ENCODE results near the gene TFF1. TPM values are rescaled to one million over a fixed set of nuclear protein-coding genes. Genes with fewer than 3 reads are reported as not detected.

Gene TFF1
- total RNA-seq, 1 donor from 2014 or later, result 2.6 TPM

DNA sequence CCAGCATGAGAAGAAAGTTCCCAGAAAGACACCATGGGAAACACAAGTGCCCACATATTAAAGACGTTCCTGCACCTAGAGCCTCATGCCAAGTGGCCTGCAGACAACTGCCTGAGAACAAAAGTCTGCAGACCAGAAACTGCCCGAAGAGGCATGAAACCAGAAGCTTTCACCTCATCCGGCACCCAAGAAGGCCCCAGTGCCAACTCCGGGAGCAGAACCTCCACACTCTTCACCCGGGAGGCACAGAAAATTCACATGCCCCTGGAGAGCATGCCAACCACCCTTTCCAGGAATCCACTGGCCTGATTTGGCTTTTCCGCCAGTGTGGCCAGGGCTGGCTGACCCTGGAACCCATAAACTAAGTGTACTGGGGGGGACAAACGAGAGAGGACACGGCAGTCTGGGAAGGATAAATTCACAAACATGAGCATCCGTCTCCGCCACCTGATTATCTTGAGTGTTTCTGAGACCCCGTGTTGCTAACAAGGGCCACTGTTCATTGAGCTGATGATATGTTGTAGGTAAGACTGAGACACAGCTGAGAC lies 22.3 kb downstream of the TFF1 start:
- peak; percentile 35 for DNase-seq (ENCODE audit: low spot score)

DNA sequence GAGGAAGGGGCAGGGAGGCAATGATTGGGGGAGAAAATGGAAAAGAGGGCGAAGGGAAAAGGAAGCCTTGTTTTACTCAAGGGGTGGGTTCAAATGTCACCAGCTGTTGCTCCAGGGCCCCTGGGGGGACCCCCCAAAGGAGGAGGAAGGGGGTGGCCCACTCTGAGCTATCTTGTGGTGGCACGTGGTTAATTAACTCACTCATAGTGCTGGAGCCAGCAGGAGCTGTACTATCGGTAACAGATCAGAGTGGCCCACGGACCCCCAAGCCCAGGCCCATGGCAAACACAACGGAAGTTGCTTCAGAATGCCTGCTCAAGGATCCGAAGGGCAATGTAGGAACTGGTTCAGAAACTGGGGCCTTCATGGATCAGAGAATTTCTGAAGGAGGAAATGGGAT lies 22.8 kb downstream of the TFF1 start:
- DNase-seq (ENCODE audit: low spot score), result peak; percentile 18

DNA sequence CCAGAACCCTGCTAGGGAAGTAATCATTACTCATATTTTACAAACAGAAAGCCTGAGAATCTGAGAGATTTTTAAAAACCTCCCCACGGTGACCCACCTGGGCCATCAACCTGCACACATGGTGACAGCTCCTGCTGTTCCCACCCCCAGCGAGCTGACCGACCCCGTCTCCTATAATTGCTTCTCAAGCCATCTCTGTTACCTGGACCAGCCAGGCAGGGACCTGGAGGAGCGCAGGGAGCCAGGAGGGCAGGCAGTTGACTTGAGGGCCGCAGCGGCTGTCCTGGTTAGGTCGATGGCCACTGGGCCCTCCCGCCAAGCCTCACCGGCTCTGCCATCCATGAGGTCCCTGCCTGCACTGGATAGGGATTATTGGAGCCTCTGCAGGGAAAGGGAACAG lies 23.2 kb downstream of the TFF1 start:
- peak; percentile 29 for DNase-seq (ENCODE audit: low spot score)

DNA sequence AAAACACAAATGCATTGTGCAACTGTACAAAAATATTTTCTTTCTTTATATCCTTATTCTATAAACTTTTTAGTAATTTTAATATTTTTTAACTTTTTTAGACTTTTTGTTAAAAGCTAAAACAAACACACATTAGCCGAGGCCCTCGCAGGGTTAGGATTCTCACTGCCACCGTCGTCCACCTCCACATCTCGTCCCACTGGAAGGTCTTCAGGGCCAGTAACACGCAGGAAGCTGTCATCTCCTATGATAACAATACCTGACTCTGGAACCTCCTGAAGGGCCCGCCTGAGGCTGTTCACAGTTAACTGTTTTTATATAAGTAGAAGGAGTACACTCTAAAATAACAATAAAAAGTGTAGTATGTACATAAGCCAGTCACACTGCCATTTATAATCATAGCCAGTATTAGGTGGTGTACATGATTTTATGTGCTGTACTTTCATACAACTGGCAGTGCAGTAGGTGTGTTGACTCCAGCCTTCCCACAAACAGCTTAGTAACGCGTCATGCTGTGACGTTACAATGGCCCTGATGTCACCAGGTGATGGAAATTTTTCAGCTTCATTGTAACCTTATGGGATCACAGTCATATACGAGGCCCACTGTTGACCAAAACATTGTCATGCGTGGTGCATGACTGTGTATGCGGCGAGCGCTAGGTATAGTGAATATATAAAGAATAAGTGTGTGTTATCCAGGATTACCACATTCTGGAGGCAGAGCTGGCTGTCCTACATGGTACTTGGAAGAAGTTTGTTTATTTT lies 24.4 kb downstream of the TFF1 start:
- no peak for DNase-seq (ENCODE audit: low spot score)

DNA sequence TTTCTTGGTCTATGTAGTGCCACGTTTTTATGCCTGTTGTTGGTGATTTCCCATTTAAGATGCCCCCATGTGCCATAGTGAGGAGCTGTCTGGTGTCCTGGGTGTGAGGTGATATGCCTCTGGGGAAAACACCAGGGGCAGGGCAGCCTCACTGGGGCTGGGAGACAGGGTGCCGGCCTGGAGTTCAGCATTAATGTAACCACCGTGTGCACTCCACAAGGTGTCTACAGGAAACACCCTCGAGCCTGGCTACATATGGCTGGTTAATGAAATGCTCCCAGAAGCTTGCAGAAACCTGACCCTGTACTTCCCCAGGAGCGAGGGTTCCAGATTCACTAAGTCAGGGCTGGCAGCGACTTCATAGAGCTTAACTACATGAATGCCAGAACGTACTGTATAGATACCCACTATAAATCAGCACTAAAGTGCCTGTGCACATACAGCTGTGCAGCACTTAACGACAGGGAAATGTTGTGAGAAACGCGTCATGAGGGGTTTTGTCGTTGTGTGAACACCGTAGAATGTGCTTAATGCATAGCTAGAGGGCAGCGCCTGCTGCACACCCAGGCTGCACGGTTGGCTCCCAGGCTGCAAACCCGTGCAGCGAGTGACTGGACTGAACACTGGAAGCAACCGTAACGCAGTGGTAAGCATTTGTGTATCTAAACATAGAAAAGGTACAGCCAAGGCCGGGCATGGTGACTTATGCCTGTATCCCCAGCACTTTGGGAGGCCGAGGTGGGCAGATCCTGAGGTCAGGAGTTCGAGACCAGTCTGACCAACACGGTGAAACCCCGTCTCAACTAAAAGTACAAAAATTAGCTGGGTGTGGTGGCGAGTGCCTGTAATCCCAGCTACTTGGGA lies 25.9 kb downstream of the TFF1 start:
- peak; percentile 20 for DNase-seq (ENCODE audit: low spot score)

DNA sequence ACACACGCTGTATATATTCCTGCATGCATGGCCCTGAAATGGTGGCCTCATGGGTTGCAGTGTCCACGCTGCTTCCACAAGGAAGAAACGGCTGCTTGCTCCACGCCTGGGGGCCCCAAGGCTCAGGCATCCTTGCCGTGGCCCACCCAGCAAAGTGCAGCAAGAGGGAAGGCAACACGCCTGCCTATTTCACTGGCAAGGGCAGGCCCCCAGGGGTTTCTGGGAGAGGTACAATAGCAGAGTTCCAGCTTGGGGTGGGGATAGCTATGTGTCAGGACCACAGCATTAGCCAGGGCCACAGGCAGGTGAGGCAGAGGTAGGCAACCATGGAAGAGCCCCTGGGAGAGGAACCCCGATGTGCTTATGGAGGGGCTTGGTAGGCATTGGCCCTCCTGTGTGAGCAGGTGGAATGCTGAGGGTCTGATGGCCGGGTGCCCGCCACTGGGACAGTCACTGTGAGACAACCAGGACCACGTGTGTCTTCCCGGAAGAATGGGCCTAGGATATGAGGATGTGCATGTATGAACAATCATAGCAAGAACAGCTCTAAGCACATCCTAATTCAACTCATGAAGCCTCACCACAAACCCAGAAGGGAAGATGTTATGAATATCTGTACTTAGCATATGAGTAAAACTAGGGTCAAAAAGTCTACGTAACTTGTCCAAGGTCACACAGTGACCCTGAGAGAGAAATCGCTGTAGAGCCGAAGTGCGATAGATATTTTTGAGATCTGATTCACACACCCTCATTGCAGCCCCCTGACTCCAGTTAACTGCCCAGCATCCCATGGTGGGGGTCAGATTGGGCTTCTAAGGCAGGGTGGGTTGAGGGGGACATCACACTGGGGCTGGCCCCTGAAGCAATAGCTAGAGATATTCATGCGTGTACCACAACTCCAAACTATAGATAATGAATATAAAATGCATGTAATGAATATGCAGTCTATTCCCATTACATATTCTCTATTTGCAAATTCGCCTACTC lies 27.3 kb downstream of the TFF1 start:
- peak; percentile 38 for DNase-seq (ENCODE audit: low spot score)

DNA sequence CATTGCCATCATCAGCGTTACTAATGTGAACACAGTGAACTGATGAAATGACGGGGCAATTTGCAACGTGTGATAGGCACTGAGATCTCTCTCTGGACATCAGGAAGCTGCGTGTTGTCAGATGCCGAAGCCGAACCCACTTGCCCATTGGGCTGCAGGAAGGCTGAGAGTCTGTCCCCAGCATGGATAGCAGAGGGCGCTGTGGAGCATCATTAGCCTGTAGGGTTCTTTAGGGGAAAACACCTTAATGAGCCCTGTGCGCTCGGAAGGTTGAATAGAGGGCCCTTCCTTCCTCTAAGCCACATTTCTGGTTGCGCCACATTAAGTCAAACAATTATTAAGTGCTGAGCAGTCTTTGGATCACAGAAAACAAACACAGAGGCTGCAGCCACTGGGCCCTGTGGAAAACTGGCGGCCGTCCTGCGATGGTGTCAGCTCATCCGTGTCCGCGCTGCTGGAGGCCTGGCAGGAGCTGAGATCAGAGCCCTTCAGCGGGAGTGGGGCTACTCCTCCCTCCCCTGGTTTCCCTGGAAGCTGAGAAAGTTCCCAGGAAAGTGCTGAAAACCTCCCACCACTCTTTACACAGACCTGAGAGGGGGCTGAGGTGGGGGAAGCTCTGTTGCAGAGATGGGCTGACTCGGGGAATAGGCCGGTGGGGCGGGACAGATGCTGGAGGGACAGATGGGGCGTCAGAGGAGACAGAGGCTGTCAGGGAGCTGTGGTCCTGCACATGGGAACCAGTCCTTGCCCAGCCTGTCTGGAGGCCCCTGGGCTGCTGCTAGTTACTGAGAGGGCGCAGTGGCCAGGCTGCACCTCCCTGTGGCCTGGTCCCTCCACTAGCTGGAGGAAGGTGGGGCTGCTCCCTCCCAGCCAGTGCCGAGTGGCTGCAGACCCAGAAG lies 28.3 kb downstream of the TFF1 start:
- DNase-seq (ENCODE audit: low spot score), result peak; percentile 87

DNA sequence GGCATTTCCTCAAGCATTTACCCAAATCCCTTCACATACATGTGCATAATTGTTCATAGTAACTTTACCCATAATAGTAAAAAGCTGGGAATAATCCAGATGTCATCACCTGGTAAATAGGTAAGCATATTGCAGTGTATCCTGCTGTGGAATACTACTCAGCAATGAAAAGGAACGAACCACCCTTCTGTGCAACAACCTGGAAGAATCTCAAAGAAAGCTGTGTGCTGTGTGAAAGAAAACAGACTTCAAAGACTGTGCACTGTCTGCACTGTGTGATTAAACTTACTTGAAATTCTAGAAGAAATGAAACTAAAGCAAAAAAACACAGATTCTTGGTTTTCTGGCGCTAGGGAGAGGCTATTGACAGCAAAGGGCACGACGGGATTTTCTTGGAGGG lies 29.1 kb downstream of the TFF1 start:
- DNase-seq (ENCODE audit: low spot score), result no peak

DNA sequence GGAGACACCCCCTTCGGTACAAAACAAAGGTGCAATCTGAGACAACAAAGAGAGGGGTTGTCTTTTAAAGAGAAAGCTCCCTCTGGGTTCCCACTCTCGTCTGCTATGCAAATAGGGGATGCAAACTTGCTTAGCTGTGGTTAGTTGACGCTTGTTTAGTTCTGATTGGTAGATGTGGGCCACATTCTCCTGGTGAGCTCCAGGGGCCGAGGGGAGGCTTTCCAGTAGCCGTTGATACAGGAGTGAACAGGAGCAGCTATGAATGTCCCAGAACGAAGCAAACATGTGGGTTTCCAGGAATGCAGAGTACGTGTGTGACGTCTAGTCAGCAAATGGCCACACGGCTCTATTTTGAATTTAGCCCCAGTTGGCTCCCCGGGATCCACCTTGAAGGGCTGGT lies 30.3 kb downstream of the TFF1 start:
- DNase-seq (ENCODE audit: low spot score), result peak; percentile 25

DNA sequence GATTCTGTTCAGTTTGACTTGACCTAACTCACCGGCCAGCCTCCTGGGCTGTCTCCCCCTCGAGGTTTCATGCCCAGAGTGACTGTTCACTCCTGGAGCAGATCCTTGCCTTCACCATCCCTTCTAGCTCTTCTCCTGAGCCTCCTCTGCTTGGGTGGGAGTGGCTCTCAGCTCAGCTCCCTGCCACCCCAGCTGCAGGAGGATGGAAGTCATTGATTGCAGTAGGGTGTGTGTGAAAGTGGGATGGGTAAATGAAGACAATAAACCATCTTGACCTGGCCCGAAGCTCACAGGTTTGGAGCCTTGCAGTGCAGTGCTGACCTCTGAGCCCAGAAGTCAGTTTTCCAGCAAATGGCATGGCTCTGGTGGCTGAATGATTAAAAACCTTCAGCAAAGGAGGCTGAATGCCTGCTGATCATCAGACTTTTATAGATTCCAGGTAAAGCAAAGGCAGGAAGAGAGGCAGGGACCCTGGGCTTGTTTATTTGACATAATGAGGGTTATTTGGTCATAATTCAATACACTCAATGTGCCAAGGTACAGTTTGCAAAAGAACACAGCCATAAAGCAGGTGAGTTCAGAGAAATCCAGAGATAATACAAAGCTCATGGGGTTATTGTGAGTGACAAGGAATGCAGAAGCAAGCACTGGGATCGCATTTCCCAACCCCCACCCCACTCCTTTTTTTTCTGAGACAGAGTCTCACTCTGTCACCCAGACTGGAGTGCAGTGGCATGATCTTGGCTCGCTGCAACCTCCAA lies 33.6 kb downstream of the TFF1 start:
- DNase-seq (ENCODE audit: low spot score), result peak; percentile 20

DNA sequence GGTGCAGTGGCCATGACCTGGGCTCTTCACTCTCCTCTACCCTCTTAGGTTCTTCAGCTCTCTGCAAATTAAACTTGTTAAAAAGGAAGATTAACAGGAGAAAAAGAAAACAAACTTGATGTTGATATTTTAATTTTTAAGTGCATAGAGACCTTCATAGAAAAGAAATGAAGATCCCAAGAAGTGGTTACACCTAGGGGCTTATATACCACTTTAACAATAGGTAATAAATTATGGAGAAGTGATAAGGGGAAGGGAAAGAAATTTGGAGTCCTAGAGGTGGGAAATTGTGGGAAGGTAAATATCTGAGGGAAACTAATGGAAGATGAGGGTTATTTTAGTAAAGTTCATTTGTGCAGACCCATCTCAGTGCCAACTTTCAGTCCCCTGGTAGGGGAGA lies 34.7 kb downstream of the TFF1 start:
- no peak for DNase-seq (ENCODE audit: low spot score)

DNA sequence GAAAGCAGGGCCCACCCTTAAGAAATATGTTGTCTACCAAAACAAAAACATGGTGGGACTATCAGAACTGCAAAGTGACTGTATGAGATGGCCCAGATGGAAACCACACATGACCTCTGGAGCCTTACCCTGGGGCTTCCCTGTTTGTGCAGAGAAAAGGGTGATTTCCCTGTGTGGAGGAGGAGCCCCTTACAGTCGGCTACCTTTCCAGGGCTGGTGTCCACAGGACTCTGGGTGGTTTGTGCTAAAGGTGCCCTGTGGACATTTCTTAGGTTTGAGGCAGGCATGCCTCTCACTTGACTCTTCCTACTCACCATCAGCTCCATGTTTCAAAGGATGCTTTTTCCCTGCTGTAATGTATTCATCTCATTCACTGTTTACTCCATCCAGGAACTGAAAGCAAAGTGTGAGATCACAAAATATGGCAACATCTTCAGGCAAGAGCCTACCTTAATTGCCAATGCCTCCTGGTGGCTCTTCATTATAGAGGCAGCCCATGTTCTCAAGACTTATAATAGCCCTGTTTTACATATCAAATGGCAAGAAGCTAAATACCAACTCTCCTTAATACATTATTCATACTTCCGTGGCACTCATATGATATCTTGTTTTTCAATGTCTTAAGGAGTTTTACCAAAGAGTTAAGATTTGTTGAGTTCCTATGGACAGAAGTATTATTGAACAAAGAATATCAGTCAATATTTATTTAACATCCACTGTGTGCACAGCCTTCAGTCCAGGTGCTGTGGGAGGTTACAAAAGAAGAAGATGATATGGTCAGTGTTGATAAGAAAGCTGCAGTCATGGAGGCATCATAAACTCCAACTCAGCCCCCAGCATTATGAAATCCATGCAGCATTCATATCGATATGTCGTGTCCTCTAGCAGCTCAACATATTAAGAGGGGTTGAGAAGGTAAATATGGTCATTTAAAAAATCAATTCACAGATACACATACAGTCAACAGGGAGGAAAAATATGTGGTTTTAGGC lies 35.7 kb downstream of the TFF1 start:
- DNase-seq (ENCODE audit: low spot score), result no peak

DNA sequence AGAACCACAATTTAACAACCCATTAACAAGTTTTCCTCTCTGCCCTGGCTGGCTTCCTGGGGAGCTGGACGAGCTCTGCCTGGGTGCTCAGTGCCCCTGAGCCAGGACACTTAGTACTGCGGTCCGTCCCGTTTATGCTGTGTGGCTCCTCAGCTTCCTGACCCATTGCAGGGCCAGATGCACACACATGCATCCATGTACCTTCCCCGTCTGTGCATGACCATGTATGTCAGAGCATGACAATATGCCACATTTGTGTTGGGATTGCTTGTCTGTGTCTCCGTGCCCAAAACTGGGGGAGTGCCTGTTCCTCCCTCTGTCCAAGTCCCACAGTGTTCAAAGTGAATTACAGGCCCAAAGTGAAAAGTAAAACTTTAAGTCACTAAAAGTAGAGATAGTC lies 41.4 kb downstream of the TFF1 start:
- no peak for DNase-seq (ENCODE audit: low spot score)

DNA sequence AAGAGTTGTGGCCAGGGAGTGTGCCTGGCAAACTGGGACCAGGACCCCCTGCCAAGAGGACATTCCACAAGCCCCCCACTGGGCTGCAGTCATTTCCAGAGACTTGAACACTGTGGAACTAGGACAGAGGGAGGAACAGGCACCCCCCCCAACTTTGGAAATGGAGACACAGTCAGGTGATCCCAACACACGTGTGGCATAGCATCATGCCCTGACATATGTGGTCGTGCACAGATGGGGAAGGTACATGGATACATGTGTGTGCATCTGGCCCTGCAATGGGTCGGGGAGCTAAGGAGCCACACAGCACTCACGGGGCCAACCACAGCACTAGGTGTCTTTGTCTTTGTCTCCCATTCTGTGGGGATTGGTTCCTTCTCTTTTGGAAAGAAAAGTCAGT lies 44.5 kb downstream of the TFF1 start:
- DNase-seq (ENCODE audit: low spot score), result peak; percentile 33

DNA sequence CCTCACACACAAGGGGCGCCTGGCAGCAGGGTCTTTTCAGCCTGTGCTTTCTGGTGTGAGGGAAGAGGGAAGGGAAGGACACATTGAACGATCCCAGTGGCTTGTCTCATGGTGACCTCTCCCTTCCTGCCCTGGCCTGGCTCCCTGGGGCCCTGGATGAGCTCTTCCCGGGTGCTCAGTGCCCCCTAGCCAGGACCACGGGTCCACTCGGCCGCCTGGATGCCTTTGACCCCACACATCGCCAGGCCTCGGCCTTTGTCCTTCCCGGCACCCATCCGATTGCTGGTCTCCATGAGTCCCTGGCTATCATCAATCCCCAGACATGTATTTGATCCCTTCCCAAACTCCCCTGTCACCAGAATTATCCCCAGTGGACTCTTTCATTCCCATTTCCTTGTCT lies 45.1 kb downstream of the TFF1 start:
- DNase-seq (ENCODE audit: low spot score), result peak; percentile 34

DNA sequence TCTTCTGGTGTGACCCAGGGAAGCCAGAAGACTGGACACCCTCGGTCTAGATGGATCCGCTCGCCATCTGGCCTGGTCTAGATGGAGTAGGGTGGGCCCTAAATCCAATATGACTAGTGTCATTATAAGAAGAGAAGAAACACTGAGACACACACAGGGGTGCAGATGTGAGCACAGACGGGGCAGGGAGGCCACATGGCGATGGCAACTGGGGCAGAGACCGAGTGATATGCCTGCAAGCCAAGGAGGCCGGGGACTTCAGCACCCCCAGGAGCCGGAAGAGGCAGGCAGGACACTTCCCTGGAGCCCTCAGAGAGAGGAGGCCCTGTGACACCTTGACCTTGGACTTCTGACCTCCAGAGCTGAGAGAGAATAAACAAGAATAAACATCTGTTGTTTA lies 45.5 kb downstream of the TFF1 start:
- DNase-seq (ENCODE audit: low spot score), result no peak

DNA sequence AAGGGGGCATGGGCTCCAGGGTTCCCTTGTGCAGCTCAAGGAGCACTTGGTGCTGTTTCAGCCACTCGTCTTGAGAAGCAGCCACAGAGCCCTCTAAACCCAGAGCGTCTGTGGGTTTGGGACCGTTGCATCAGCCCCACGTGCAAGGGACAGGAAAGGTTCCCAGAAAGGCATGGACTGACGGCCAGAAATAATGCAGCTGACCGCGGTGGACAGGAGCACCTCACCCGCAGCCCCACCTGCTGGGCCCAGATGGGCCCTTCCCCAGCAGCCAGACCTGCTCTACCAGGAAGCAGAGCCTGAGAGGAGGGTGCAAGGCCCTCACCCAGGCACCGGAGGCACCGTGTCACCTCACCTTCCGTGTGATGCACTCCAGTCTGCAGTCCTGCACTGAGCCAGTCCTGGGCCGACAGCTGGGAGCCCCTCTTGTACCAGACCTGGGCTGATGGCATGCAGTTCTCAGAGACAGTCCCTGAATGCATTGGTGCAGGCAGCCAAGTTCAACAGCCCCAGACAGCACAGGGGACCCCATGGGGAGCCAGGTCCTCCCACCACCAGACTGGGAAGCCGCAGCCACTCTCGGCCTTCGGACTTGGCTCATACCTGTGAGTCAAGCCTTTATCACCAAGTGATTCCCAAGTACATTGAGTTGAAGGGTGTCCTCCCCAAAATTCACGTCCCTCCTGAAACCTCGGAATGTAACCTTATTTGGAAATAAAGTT lies 46.3 kb downstream of the TFF1 start:
- DNase-seq (ENCODE audit: low spot score), result peak; percentile 52

DNA sequence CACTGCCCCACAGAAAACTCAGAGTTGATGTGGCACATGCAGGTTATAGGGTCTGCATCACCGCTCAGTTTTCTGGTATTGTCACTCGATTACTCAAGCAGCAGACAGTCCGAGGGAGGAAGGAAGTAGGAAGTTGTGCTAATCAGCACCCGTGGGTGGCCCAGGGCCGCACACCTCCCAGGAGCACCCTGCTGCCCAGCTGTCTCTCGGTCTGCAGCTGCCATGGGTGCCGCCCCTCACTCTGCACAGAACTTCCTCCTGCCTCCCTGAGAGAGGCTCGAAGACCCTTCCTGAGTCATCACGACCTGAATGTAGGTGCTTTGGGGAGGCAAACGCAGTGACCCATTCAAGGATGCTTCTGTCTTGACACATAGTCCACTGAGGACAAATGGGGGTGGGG lies 47.0 kb downstream of the TFF1 start:
- DNase-seq (ENCODE audit: low spot score), result peak; percentile 36

Data from ureter (tissue), 1 donor.